H9 (cell line): ENCODE data around the gene DPP10. TPM values are rescaled to one million over a fixed set of nuclear protein-coding genes. Genes with fewer than 3 reads are reported as not detected.

ENCODE experiments used
- DNase-seq: peaks from one replicate; pipeline ENCODE4 v3.0.0-alpha.2; 2017
- H2AFZ ChIP-seq: one replicate; pipeline ENCODE4 v1.6.1; 2013; ENCODE audit warnings: mild to moderate bottlenecking, low read length, control low read depth, moderate library complexity
- H2AK5ac ChIP-seq: 2 replicates; pipeline ENCODE4 v1.6.1; 2013; ENCODE audit warnings: low read length, control low read depth, mixed read lengths; ENCODE audit not compliant: insufficient read length
- H2BK120ac ChIP-seq: one replicate; pipeline ENCODE4 v1.6.1; 2013; ENCODE audit warnings: low read depth, mild to moderate bottlenecking, low read length, control low read depth, inconsistent platforms; ENCODE audit not compliant: poor library complexity, severe bottlenecking
- H2BK12ac ChIP-seq: 2 replicates; pipeline ENCODE4 v1.6.1; 2013; ENCODE audit warnings: low read length, control low read depth, mixed read lengths, low read depth; ENCODE audit not compliant: insufficient read length
- H2BK15ac ChIP-seq: 2 replicates; pipeline ENCODE4 v1.6.1; 2013; ENCODE audit warnings: low read depth, low read length, control low read depth
- H2BK20ac ChIP-seq: one replicate; pipeline ENCODE4 v1.6.1; 2013; ENCODE audit warnings: low read depth, mild to moderate bottlenecking, low read length, control low read depth, inconsistent platforms; ENCODE audit not compliant: poor library complexity, severe bottlenecking
- H2BK5ac ChIP-seq: 2 replicates; pipeline ENCODE4 v1.6.1; 2013; ENCODE audit warnings: low read length, control low read depth, mixed read lengths; ENCODE audit not compliant: insufficient read length
- H3K14ac ChIP-seq: 2 replicates; pipeline ENCODE4 v1.6.1; 2013; ENCODE audit warnings: low read length, control low read depth; ENCODE audit not compliant: insufficient read depth
- H3K18ac ChIP-seq: 2 replicates; pipeline ENCODE4 v1.6.1; 2013; ENCODE audit warnings: low read depth, mild to moderate bottlenecking, mixed read lengths, low read length, control low read depth; ENCODE audit not compliant: insufficient read length
- H3K23ac ChIP-seq: 2 replicates; pipeline ENCODE4 v1.6.1; 2013; ENCODE audit warnings: low read length, control low read depth, mixed read lengths, low read depth; ENCODE audit not compliant: insufficient read length
- H3K23me2 ChIP-seq: 2 replicates; pipeline ENCODE4 v1.6.1; 2013; ENCODE audit warnings: low read depth, mild to moderate bottlenecking, mixed read lengths, low read length, control low read depth; ENCODE audit not compliant: insufficient read length, poor library complexity, severe bottlenecking
- H3K27ac ChIP-seq: 2 replicates; pipeline ENCODE4 v1.5.1; 2013; ENCODE audit warnings: low read length, control low read depth, mixed read lengths, low read depth; ENCODE audit not compliant: insufficient read length
- H3K27me3 ChIP-seq: 2 replicates; pipeline ENCODE4 v1.6.1; 2013; ENCODE audit warnings: low read length, control low read depth, inconsistent platforms; ENCODE audit not compliant: insufficient read depth
- H3K4ac ChIP-seq: 2 replicates; pipeline ENCODE4 v1.6.1; 2013; ENCODE audit warnings: low read depth, mild to moderate bottlenecking, control low read depth, inconsistent platforms, low read length, moderate library complexity
- H3K4me1 ChIP-seq: 2 replicates; pipeline ENCODE4 v1.6.1; 2013; ENCODE audit warnings: low read length, control low read depth, inconsistent platforms; ENCODE audit not compliant: insufficient read depth
- H3K4me2 ChIP-seq: 2 replicates; pipeline ENCODE4 v1.6.1; 2013; ENCODE audit warnings: low read length, control low read depth, mixed read lengths; ENCODE audit not compliant: insufficient read length, insufficient read depth
- H3K56ac ChIP-seq: 2 replicates; pipeline ENCODE4 v1.6.1; 2013; ENCODE audit warnings: low read depth, mild to moderate bottlenecking, mixed read lengths, low read length, control low read depth; ENCODE audit not compliant: insufficient read length
- H3K79me1 ChIP-seq: 2 replicates; pipeline ENCODE4 v1.6.1; 2013; ENCODE audit warnings: low read depth, mild to moderate bottlenecking, moderate library complexity, low read length, control low read depth, inconsistent platforms; ENCODE audit not compliant: insufficient read depth, poor library complexity, severe bottlenecking
- H3K79me2 ChIP-seq: 2 replicates; pipeline ENCODE4 v1.6.1; 2013; ENCODE audit warnings: low read length, control low read depth, inconsistent platforms; ENCODE audit not compliant: insufficient read depth
- H3K9ac ChIP-seq: 2 replicates; pipeline ENCODE4 v1.6.1; 2013; ENCODE audit warnings: low read length, control low read depth, mixed read lengths; ENCODE audit not compliant: insufficient read length; ENCODE audit errors: extremely low read depth
- H3K9me3 ChIP-seq: one replicate; pipeline ENCODE4 v1.6.1; 2013; ENCODE audit warnings: low read depth, low read length, inconsistent platforms; ENCODE audit not compliant: control insufficient read depth
- H3T11ph ChIP-seq: one replicate; pipeline ENCODE4 v1.6.1; 2013; ENCODE audit warnings: mild to moderate bottlenecking, low read length, control low read depth, inconsistent platforms
- H4K20me1 ChIP-seq: one replicate; pipeline ENCODE4 v1.6.1; 2013; ENCODE audit not compliant: control insufficient read depth, insufficient read length, insufficient read depth
- H4K5ac ChIP-seq: 2 replicates; pipeline ENCODE4 v1.6.1; 2013; ENCODE audit warnings: low read depth, mild to moderate bottlenecking, mixed read lengths, low read length, control low read depth; ENCODE audit not compliant: insufficient read length
- H4K8ac ChIP-seq: replicated peaks from 2 replicates; pipeline ENCODE4 v1.6.1; 2013; ENCODE audit warnings: low read length, control low read depth, mixed read lengths, low read depth; ENCODE audit not compliant: insufficient read length
- H4K91ac ChIP-seq: 2 replicates; pipeline ENCODE4 v1.6.1; 2013; ENCODE audit warnings: low read depth, mild to moderate bottlenecking, moderate library complexity, mixed read lengths, low read length, control low read depth; ENCODE audit not compliant: insufficient read length
- H3K27ac Mint-ChIP-seq, 3 experiments: 2 replicates in 2 of 3; 3 replicates in 1 of 3; pipeline ENCODE4 v1.8.0; 2020 to 2021; ENCODE audit warnings: mixed read lengths in 3 of 3, mild to moderate bottlenecking in 1 of 3, moderate library complexity in 1 of 3
- H3K27me3 Mint-ChIP-seq: 2 replicates; pipeline ENCODE4 v1.8.0; 2021; ENCODE audit warnings: low read depth, mild to moderate bottlenecking, moderate library complexity, mixed read lengths
- H3K36me3 Mint-ChIP-seq, 3 experiments: 2 replicates in 2 of 3; 3 replicates in 1 of 3; pipeline ENCODE4 v1.8.0; 2020 to 2021; ENCODE audit warnings: low read depth in 3 of 3, mixed read lengths in 3 of 3; ENCODE audit not compliant: insufficient read depth in 1 of 3
- H3K4me1 Mint-ChIP-seq, 2 experiments: 2 replicates each; pipeline ENCODE4 v1.8.0; 2020; ENCODE audit warnings: mixed read lengths in 2 of 2
- H3K4me3 Mint-ChIP-seq, 2 experiments: 2 replicates in 1 of 2; 3 replicates in 1 of 2; pipeline ENCODE4 v1.8.0; 2020 to 2021; ENCODE audit warnings: mild to moderate bottlenecking in 2 of 2, mixed read lengths in 2 of 2, moderate library complexity in 1 of 2
- H3K9me3 Mint-ChIP-seq, 2 experiments: 2 replicates in 1 of 2; 3 replicates in 1 of 2; pipeline ENCODE4 v1.8.0; 2020; ENCODE audit warnings: mild to moderate bottlenecking in 2 of 2, mixed read lengths in 2 of 2, moderate library complexity in 1 of 2
- CTCF ChIP-seq: fragments of 200-600 bp; sonication (generic); conservative IDR thresholded peaks from 3 replicates; pipeline ENCODE4 v1.8.0; 2021; ENCODE audit warnings: antibody characterized with exemption, mild to moderate bottlenecking
- WGBS: extraction: QIAGEN DNeasy Blood & Tissue Kit; methylation state at CpG from one replicate; pipeline ENCODE4 v1.1.7; 2013; ENCODE audit warnings: missing lambda C conversion rate, low lambda C conversion rate, mixed read lengths; ENCODE audit not compliant: insufficient read length; ENCODE audit errors: extremely low coverage; 5-methylcytosine and 5-hydroxymethylcytosine counted together
- total RNA-seq: library from RNA; stranded (reverse); gene quantifications from 2 replicates; pipeline ENCODE4 v1.2.1, GENCODE V29; 2021

DPP10 gene
- total RNA-seq, 1 experiment from 2014 or later = 11.3 TPM

DNA sequence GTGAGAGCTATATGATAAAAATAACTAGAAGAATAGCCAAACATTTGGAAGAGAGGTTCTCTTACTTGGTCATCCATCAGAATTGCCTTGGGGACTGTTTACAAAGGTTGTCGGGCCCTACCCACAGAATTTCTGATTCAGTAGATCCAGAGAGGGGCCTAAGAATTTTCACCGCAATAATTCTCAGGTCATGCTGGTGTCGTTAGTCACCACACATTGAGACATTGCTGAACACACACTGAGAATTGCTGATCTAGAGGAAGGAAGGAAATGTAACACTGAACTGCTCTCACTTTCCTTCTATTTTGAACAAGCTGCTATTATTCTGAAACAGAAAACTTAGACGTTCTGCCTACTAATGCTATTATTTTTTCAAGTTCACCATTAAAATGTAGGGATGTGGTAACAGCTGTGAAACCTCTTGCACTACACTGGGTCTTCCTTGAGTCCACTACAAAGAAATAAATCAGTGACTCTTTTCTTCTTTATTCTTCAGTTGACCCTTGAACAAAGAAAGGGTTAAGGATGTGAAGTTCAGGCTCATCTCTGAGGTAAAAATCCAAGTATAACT is 491.3 kb downstream of the DPP10 start:
- TF ChIP-seq CTCF = no peak
- no CpG with 5 or more reads among the region's 4 CpGs for WGBS
- H3K4ac ChIP-seq = no peak overlapping the region

More for the DNA sequence above, 491.3 kb downstream of the DPP10 start:
- Histone ChIP-seq H3K79me1 (no peaks in the 10 kb centered on the region), H2BK5ac (no peak overlapping the region), H3K14ac (no peak overlapping the region), H2AK5ac (no peak overlapping the region), H3K79me2 (no peaks in the 10 kb centered on the region), H4K20me1 (no peaks in the 10 kb centered on the region), H2BK15ac (no peak overlapping the region), H3K9ac (no peak overlapping the region), H3K23me2 (no peaks in the 10 kb centered on the region), H2AFZ (no peak overlapping the region), H2BK12ac (no peak overlapping the region), H2BK20ac (no peak overlapping the region), H4K5ac (no peak overlapping the region), H3T11ph (no peak overlapping the region), H3K27me3 (no peaks in the 10 kb centered on the region), H3K56ac (no peak overlapping the region), H4K91ac (no peak overlapping the region), H3K4me2 (no peak overlapping the region), H3K4me1 (no peaks in the 10 kb centered on the region), H3K27ac (no peak overlapping the region), H3K18ac (no peak overlapping the region), H3K9me3 (peaks cover 2% of the 10 kb centered on the region), H3K23ac (no peak overlapping the region), H4K8ac (no peak overlapping the region), H2BK120ac (no peak overlapping the region)
- Mint-ChIP-seq H3K4me3 (no peak overlapping the region), H3K27ac (no peak overlapping the region), H3K9me3 (peaks cover 14 to 19% of the 10 kb centered on the region in 2 experiments), H3K36me3 (peaks cover 5 to 31% (median 8%) of the 10 kb centered on the region in 3 experiments; a peak in 5 of 7 replicates), H3K4me1 (no peaks in the 10 kb centered on the region), H3K27me3 (no peaks in the 10 kb centered on the region; the same call in 1 of the 2 replicates)
- no peak for DNase-seq
